Neuron (in vitro differentiated cells): ENCODE data around the gene TGIF2.

Experiments
- H2AFZ ChIP-seq: one replicate; pipeline ENCODE4 v1.6.1; 2013; ENCODE audit warnings: low read depth, mild to moderate bottlenecking, inconsistent platforms, low read length, moderate library complexity
- H3K27me3 ChIP-seq: one replicate; pipeline ENCODE4 v1.6.1; 2013; ENCODE audit warnings: low read length; ENCODE audit not compliant: insufficient read depth
- H3K36me3 ChIP-seq: one replicate; pipeline ENCODE4 v1.6.1; 2013; ENCODE audit warnings: low read length; ENCODE audit not compliant: insufficient read depth
- H3K4me1 ChIP-seq: one replicate; pipeline ENCODE4 v1.6.1; 2013; ENCODE audit warnings: low read length; ENCODE audit not compliant: insufficient read depth
- H3K4me3 ChIP-seq: 2 replicates; pipeline ENCODE4 v1.5.1; 2013; ENCODE audit warnings: mild to moderate bottlenecking, low read length, moderate library complexity
- H3K9me3 ChIP-seq: one replicate; pipeline ENCODE4 v1.6.1; 2013; ENCODE audit warnings: low read length

TGIF2 gene

DNA sequence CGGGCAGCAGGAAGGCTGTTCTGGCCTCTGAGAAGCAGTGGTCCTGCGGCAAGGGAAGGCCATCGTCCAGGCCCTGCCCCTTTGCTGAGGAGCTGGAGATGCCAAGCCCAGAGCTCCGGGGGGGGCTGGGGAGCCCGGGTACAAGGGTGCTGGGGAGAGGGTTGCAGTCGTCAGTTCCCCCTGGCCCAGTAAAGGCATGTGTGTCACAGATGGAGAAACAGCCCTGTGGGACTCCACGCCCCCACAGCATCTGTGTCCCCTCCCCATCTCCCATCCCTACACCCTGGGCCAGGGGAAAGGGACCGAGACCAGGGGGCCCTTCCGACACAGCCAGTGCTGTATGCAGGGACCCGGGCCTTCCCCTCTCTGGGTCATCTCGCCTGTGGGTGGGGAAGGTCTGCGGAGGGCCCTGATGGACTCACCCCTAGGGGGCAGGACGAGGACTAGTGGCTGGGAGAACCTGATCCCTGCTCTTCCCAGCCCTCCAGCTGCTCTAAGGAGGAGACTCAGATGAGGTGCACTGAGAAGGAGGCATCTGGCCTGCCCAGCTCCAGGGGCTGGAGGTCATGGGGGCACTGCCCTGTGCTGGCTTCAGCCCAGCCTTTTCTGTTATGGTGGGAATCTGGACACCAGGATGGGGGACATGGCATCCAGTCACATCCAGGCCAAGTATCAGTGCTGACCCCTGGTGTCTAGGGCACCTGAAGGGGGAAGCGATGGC lies 31.5 kb upstream of the TGIF2 start:
- H2AFZ ChIP-seq = no peak overlapping the region
- H3K36me3 ChIP-seq = no peaks in the 10 kb centered on the region
- H3K4me3 ChIP-seq = no peak overlapping the region
- no peaks in the 10 kb centered on the region for H3K27me3 ChIP-seq
- H3K9me3 ChIP-seq = no peaks in the 10 kb centered on the region
- H3K4me1 ChIP-seq = peaks cover 4% of the 10 kb centered on the region

GRCh38 chr20:36542516-36543183 lies 30.7 kb upstream of the TGIF2 start:
- peaks cover 4% of the 10 kb centered on the region for H3K4me1 ChIP-seq
- no peak overlapping the region for H3K4me3 ChIP-seq

GRCh38 chr20:36543184-36544133 lies 29.9 kb upstream of the TGIF2 start:
- Histone ChIP-seq H3K9me3 (no peaks in the 10 kb centered on the region), H3K36me3 (no peaks in the 10 kb centered on the region), H2AFZ (no peak overlapping the region), H3K27me3 (no peaks in the 10 kb centered on the region), H3K4me1 (peaks cover 4% of the 10 kb centered on the region), H3K4me3 (no peak overlapping the region)

More at GRCh38 chr20:36542516-36543183, 30.7 kb upstream of the TGIF2 start:
- H2AFZ ChIP-seq = no peak overlapping the region
- H3K36me3 ChIP-seq = no peaks in the 10 kb centered on the region
- H3K27me3 ChIP-seq = no peaks in the 10 kb centered on the region
- no peaks in the 10 kb centered on the region for H3K9me3 ChIP-seq

GRCh38 chr20:36544134-36545018 lies 29.0 kb upstream of the TGIF2 start:
- peaks cover 4% of the 10 kb centered on the region for H3K4me1 ChIP-seq
- H2AFZ ChIP-seq = no peak overlapping the region
- no peak overlapping the region for H3K4me3 ChIP-seq
- no peaks in the 10 kb centered on the region for H3K36me3 ChIP-seq
- no peaks in the 10 kb centered on the region for H3K9me3 ChIP-seq
- no peaks in the 10 kb centered on the region for H3K27me3 ChIP-seq

- Histone ChIP-seq H3K9me3 (no peaks in the 10 kb centered on the region), H3K36me3 (no peaks in the 10 kb centered on the region), H3K27me3 (no peaks in the 10 kb centered on the region), H3K4me1 (peaks cover 4% of the 10 kb centered on the region), H3K4me3 (no peak overlapping the region), H2AFZ (no peak overlapping the region)
Observed at GRCh38 chr20:36546111-36546736, 27.2 kb upstream of the TGIF2 start.

DNA sequence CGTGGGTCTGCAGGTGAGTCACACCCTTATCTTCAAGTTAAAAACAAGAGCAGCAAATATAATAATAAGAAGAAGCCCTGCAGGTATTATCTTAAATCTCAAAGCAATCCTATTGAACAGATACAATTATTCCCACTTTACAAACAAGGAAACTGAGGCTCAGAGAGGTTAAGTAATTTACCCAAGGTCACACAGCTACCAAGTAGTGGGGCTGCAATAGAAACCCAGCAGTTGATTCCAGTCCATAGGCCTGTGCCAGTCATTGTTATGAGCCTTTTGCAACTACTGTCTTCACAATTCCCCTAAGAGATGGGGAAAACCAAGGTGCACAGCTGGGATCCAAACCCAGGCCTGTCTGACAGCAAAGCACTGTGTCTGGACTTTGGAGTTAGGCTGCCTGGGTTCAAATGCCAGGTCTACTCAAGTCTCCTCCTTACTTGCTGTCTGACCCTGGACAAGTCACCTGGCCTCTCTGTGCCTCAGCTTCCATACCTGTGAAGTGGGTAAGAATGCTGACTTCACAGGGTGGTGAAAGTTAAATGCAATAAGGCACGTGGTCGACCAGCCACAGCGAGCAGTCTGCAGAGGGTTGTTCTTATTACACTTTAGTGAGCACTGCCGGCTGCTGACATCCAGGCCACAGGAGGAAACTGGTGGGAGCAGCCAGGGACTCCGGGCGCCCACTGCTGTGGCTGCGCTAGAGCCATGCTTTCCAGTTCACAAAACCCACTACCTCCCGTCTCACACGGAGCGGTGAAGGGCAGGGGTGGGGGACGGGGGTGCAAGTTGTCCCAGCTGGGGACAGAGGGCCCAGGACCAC lies 26.0 kb upstream of the TGIF2 start:
- Histone ChIP-seq H2AFZ (no peak overlapping the region), H3K27me3 (no peaks in the 10 kb centered on the region), H3K4me1 (peaks cover 4% of the 10 kb centered on the region), H3K9me3 (no peaks in the 10 kb centered on the region), H3K4me3 (no peak overlapping the region), H3K36me3 (no peaks in the 10 kb centered on the region)

DNA sequence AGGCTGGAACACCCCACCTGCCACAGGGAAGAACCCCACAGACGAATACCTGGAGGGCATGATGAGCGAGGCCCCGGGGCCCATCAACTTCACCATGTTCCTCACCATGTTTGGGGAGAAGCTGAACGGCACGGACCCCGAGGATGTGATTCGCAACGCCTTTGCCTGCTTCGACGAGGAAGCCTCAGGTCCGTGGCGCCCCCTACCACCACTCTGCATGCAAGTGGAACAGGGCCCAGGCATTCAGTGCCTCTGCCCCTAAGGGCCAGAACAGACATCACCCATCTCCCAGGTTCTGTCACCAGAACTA lies 25.4 kb upstream of the TGIF2 start:
- H3K9me3 ChIP-seq = no peaks in the 10 kb centered on the region
- no peak overlapping the region for H3K4me3 ChIP-seq
- H3K4me1 ChIP-seq = no peaks in the 10 kb centered on the region
- H3K27me3 ChIP-seq = no peaks in the 10 kb centered on the region
- H2AFZ ChIP-seq = no peak overlapping the region
- H3K36me3 ChIP-seq = no peaks in the 10 kb centered on the region

- Histone ChIP-seq H3K27me3 (no peaks in the 10 kb centered on the region), H3K9me3 (no peaks in the 10 kb centered on the region), H2AFZ (no peak overlapping the region), H3K36me3 (no peaks in the 10 kb centered on the region), H3K4me1 (no peaks in the 10 kb centered on the region), H3K4me3 (no peak overlapping the region)
Observed at GRCh38 chr20:36548704-36549627, 24.4 kb upstream of the TGIF2 start.

DNA sequence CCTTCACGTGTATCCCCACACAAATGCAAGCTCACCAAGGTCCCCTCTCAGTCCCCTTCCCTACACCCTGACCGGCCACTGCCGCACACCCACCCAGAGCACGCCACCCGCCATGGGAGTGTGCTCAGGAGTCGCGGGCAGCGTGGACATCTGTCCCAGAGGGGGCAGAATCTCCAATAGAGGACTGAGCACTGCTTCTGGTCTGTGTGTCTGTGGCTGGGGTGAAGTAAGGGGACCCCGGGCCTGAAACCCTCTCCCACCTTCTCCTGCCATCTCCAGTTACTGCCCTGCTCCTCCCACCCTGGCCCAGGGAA lies 23.8 kb upstream of the TGIF2 start:
- no peaks in the 10 kb centered on the region for H3K4me1 ChIP-seq
- no peak overlapping the region for H3K4me3 ChIP-seq
- no peaks in the 10 kb centered on the region for H3K9me3 ChIP-seq
- H2AFZ ChIP-seq = no peak overlapping the region
- H3K36me3 ChIP-seq = no peaks in the 10 kb centered on the region
- no peaks in the 10 kb centered on the region for H3K27me3 ChIP-seq

- no peaks in the 10 kb centered on the region for H3K27me3 ChIP-seq
- H3K4me3 ChIP-seq = no peak overlapping the region
- H3K9me3 ChIP-seq = no peaks in the 10 kb centered on the region
- no peak overlapping the region for H2AFZ ChIP-seq
- H3K4me1 ChIP-seq = no peaks in the 10 kb centered on the region
- no peaks in the 10 kb centered on the region for H3K36me3 ChIP-seq
Observed at GRCh38 chr20:36549942-36550789, 23.2 kb upstream of the TGIF2 start.
